KBM-7 (cell line): ENCODE measurements around the gene ORM2.
"Not testable (repeated sequence)": the region's sequence is repeated elsewhere in the genome, so short reads cannot be mapped to it uniquely, and the experiment has no call there.

Source experiments
- DNase-seq: peaks from one replicate; pipeline ENCODE4 v3.0.0-alpha.2; 2015
- in situ Hi-C: fragments of 300-500 bp; cut with MboI; formaldehyde crosslinking; loops from 2 replicates; pipeline ENCODE4 v1.14.3; 2020; ENCODE audit warnings: low sequenced_read_pairs, low pct_unique_long_range_greater_than_20kb, mixed read lengths

Gene ORM2

GRCh38 chr9:114329625-114330022, at the start of gene ORM2:
Gene ORM2 (plus strand): TSS chr9:114329869. CDS start chr9:114329905, 36 bp downstream.
- in situ Hi-C loops, DNase-seq: not testable (repeated sequence)

GRCh38 chr9:114280636-114281472, 48.8 kb upstream of the ORM2 start:
- in situ Hi-C loops, result loop anchor here (10.0 kb wide), 1 partner anchor 196 kb away; no protein-coding TSS in a partner anchor
- no peak for DNase-seq

DNA sequence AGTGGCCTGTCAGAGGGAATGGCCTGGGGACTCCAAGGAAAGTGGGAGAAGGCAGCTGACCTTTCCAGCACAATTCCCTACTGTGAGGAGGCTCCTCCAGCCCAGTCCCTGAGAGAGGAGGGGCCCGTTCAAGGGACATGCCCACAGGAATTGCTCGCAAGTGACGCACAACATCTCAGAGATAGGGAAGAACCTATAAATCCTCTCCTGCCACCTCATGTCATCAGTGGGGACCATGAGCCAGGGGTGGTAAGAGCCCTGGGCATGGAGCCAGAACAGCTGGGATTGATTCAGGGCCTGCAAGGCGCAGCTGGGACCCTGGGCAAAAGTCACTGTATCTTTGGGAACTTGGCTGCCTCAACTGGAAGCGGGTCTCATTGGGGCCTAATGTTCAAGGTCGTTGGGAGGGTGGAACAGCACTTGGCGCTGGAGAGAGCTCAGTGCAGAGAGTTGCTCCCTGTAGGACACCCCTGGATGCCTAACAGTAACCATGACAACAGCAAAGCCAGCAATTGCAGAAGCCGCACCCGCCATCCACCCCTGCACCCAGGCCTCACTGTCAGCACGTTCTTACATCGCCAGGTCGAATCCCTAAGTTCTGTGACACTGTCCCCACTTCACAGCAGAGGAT, 48.1 kb upstream of the ORM2 start:
- in situ Hi-C loops, result loop anchor here (10.0 kb wide), 1 partner anchor 197 kb away; no protein-coding TSS in a partner anchor
- DNase-seq, result no peak

GRCh38 chr9:114282104-114282485, 47.6 kb upstream of the ORM2 start:
- no peak for DNase-seq
- in situ Hi-C loops, result loop anchor here (10.0 kb wide), 1 partner anchor 197 kb away; no protein-coding TSS in a partner anchor

DNA sequence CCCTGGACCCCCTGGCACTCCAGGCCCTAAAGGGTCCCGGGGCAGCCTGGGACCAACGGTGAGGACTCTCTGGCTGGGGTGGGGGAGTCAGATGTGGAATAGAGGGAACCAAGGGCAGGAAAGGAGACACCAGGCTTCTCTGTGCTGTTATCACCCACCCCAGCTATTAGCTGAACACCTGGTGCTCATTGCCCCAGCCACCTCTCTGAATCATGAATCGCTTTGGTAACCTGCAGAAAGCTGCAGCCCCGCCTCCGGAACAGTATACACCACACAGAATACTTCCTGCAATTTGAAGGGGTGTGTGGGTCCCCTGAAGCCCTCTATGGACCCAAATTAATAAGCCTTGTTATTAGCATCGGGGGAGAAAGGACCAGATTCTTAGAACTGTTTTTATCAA, 47.2 kb upstream of the ORM2 start:
- in situ Hi-C loops, result loop anchor here (10.0 kb wide), 1 partner anchor 198 kb away; no protein-coding TSS in a partner anchor
- DNase-seq, result no peak

DNA sequence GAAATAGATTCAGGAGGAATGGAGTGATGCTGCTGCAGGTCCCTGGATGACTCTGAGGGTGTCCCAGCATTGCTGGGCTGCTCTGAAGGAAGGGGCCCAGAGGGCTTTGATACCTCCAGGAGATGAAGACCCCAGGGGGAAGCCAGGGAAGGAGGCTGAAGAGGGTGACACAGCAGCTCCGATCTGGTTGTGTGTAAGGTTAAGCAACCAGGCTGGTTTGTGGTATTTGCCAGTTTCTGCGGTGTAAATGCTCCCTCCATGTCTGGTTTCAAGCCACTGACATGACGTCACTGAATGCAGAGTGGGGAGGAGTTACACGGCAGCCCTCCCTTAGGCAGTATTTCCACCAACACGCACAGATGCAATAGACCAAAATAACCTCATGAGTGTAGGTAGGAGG, 46.7 kb upstream of the ORM2 start:
- DNase-seq, result no peak
- in situ Hi-C loops, result loop anchor here (10.0 kb wide), 1 partner anchor 198 kb away; no protein-coding TSS in a partner anchor

GRCh38 chr9:114283551-114284111, 46.0 kb upstream of the ORM2 start:
- in situ Hi-C loops, result loop anchor here (10.0 kb wide), 1 partner anchor 199 kb away; no protein-coding TSS in a partner anchor
- no peak for DNase-seq

- in situ Hi-C loops, result loop anchor here (10.0 kb wide), 1 partner anchor 200 kb away; no protein-coding TSS in a partner anchor
- no peak for DNase-seq
Observed at GRCh38 chr9:114284316-114285060, 45.2 kb upstream of the ORM2 start.

DNA sequence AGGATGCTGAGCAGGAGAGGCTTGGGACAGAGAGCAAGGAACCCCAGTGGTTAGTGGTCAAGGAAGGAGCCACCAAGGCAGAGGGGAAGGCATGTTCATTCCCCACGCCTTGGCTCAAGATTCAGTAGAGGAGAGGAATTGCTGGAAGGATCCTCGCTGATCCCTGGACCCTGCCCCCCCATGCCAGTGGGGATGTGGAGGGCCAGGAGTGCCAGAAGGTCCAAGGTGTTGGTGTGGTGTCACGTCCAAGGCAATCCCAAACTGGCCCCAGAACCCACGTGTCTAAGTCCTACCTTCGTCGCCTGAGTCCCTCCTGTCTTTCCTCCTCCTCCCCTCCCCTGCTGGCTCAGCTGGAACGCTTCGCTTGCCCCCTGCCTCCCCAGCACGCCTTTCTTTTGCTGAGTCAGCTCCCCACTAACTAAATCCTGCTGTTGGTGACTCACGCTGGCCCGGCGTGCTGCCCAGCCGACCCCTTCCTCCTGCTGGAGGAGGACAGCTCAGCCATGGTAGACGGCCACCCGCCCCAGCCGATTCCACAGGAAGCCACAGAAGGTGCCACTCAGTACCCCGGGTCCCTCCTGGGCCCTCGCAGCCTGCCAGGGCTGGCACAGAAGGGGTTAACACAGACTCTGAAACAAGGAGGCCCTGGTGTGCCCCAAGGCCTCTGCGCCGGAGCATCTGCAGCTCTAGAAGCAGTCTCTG, 44.4 kb upstream of the ORM2 start:
- DNase-seq, result no peak
- in situ Hi-C loops, result loop anchor here (10.0 kb wide), 1 partner anchor 201 kb away; no protein-coding TSS in a partner anchor

GRCh38 chr9:114286146-114286679, 43.5 kb upstream of the ORM2 start:
- DNase-seq, result no peak
- in situ Hi-C loops, result loop anchor here (10.0 kb wide), 1 partner anchor 201 kb away; no protein-coding TSS in a partner anchor

GRCh38 chr9:114287001-114287762, 42.5 kb upstream of the ORM2 start:
- in situ Hi-C loops, result loop anchor here (10.0 kb wide), 1 partner anchor 202 kb away; no protein-coding TSS in a partner anchor
- DNase-seq, result no peak

- no peak for DNase-seq
- in situ Hi-C loops, result loop anchor here (10.0 kb wide), 1 partner anchor 203 kb away; no protein-coding TSS in a partner anchor
Observed at GRCh38 chr9:114287763-114288192, 41.9 kb upstream of the ORM2 start.

- no peak for DNase-seq
- in situ Hi-C loops, result loop anchor here (10.0 kb wide), 1 partner anchor 204 kb away; no protein-coding TSS in a partner anchor
Observed at GRCh38 chr9:114288193-114289091, 41.2 kb upstream of the ORM2 start.

GRCh38 chr9:114289106-114289505, 40.6 kb upstream of the ORM2 start:
- in situ Hi-C loops, result loop anchor here (10.0 kb wide), 1 partner anchor 204 kb away; no protein-coding TSS in a partner anchor
- no peak for DNase-seq

DNA sequence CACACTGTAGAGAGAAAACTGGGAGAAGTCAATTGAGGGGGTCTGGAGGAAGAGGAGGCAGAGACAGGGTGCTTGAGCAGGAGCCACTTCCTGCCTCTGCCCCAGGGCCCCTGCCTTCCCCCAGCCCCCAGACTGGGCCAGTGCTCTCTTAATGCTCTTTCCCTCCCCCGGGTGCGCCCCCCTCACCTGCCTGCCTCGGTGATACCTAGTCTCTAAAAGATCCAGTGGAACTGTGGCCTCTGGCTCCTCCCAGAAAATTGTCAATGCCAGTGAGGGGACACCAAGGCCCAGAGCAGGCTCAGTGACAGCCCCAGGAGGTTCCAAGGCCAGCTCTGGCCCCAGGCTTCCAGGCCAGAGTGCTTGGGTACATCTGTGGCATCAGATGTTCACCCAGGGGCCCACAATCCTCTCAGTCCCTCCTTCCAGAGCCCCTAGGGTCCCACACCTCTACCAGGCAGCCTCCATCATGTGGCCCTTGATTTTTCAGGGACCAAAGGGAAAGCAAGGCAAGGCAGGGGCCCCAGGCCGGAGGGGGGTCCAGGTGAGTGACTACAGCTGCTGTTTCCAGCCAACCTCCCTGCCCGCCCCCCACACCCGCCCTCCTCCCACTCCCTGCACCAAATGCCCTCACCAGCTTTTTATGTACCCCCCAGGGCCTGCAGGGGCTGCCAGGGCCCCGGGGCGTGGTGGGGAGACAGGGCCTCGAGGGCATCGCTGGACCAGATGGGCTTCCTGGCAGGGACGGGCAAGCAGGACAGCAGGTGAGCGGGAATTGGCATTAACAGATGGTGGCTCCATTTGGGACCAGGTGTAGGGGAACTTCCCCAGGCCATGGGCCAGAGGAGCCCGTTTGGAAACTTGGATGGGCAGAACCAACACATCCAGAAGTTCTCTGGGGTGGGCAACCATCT, 39.8 kb upstream of the ORM2 start:
- DNase-seq, result no peak
- in situ Hi-C loops, result loop anchor here (10.0 kb wide), 1 partner anchor 205 kb away; no protein-coding TSS in a partner anchor
